GM15510 (cell line): ENCODE results near the gene AP2A2.

Experiments used
- POLR2A ChIP-seq: IDR thresholded peaks from 3 replicates; pipeline ENCODE4 v1.6.1; 2011; ENCODE audit warnings: borderline replicate concordance; ENCODE audit not compliant: insufficient read length; ENCODE audit errors: extremely low read depth

AP2A2 gene

GRCh38 chr11:985848-986247 is 60.2 kb downstream of the AP2A2 start:
- TF ChIP-seq POLR2A, result no peak

GRCh38 chr11:986270-986951 is 60.7 kb downstream of the AP2A2 start:
- TF ChIP-seq POLR2A, result no peak

GRCh38 chr11:986952-987305 is 61.3 kb downstream of the AP2A2 start:
- no peak for TF ChIP-seq POLR2A

GRCh38 chr11:987671-988070 is 62.0 kb downstream of the AP2A2 start:
- no peak for TF ChIP-seq POLR2A

GRCh38 chr11:990101-990500 is 64.4 kb downstream of the AP2A2 start:
- TF ChIP-seq POLR2A, result no peak

GRCh38 chr11:991034-991433 is 65.4 kb downstream of the AP2A2 start:
- TF ChIP-seq POLR2A, result no peak

GRCh38 chr11:991711-992307 is 66.1 kb downstream of the AP2A2 start:
- no peak for TF ChIP-seq POLR2A

GRCh38 chr11:992577-992976 is 66.9 kb downstream of the AP2A2 start:
- no peak for TF ChIP-seq POLR2A

- TF ChIP-seq POLR2A, result no peak
Measured at GRCh38 chr11:993632-994167, 68.0 kb downstream of the AP2A2 start.

- no peak for TF ChIP-seq POLR2A
Measured at GRCh38 chr11:995044-995751, 69.5 kb downstream of the AP2A2 start.

GRCh38 chr11:995752-996420 is 70.2 kb downstream of the AP2A2 start:
- no peak for TF ChIP-seq POLR2A

GRCh38 chr11:996681-997080 is 71.0 kb downstream of the AP2A2 start:
- no peak for TF ChIP-seq POLR2A

GRCh38 chr11:997907-998306 is 72.2 kb downstream of the AP2A2 start:
- TF ChIP-seq POLR2A, result no peak

GRCh38 chr11:999009-999408 is 73.3 kb downstream of the AP2A2 start:
- TF ChIP-seq POLR2A, result no peak
